Measurements from ENCODE around the gene GNG7.

Gene GNG7

DNA sequence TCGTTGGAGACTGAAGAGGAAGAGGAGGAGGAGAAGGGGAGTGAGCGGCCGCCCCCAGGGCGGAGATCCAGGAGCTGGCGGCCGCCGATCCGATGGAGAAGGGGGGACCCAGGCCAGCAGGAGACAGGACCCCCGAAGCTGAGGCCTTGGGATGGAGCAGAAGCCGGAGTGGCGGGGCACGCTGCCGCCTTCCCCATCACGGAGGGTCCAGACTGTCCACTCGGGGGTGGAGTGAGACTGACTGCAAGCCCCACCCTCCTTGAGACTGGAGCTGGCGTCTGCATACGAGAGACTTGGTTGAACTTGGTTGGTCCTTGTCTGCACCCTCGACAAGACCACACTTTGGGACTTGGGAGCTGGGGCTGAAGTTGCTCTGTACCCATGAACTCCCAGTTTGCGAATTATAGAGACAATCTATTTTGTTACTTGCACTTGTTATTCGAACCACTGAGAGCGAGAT lies 224.7 kb downstream of the GNG7 start:
- Histone ChIP-seq H3K36me3 (replicated peaks; ENCODE audit: low read depth, low read length) (peaks cover 27% of the 10 kb centered on the region), H3K27me3 (ENCODE audit: low read depth, low read length) (no peaks in the 10 kb centered on the region), H3K9ac (ENCODE audit: low read length) (peak overlapping the region; percentile 97), H3K9me3 (ENCODE audit: insufficient read depth, low read length) (no peaks in the 10 kb centered on the region), H2AFZ (ENCODE audit: low read depth, low read length) (no peak overlapping the region), H3K4me1 (ENCODE audit: low read length) (peaks cover 18% of the 10 kb centered on the region), H3K79me2 (ENCODE audit: low read length) (peaks cover 39% of the 10 kb centered on the region), H4K20me1 (ENCODE audit: insufficient read depth, low read length) (peaks cover 26% of the 10 kb centered on the region), H3K27ac (ENCODE audit: low read length) (peak overlapping the region; percentile 87), H3K4me3 (ENCODE audit: low read length) (peak overlapping the region; percentile 86), H3K4me2 (ENCODE audit: low read length) (peak overlapping the region; percentile 97)
- TF ChIP-seq, protein P1, sequence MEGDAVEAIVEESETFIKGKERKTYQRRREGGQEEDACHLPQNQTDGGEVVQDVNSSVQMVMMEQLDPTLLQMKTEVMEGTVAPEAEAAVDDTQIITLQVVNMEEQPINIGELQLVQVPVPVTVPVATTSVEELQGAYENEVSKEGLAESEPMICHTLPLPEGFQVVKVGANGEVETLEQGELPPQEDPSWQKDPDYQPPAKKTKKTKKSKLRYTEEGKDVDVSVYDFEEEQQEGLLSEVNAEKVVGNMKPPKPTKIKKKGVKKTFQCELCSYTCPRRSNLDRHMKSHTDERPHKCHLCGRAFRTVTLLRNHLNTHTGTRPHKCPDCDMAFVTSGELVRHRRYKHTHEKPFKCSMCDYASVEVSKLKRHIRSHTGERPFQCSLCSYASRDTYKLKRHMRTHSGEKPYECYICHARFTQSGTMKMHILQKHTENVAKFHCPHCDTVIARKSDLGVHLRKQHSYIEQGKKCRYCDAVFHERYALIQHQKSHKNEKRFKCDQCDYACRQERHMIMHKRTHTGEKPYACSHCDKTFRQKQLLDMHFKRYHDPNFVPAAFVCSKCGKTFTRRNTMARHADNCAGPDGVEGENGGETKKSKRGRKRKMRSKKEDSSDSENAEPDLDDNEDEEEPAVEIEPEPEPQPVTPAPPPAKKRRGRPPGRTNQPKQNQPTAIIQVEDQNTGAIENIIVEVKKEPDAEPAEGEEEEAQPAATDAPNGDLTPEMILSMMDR (IDR thresholded peaks at IDR 0.05; ENCODE audit: low read depth, low read length) = no peak
- TF ChIP-seq EZH2phosphoT487 (IDR thresholded peaks at IDR 0.05; ENCODE audit: low read depth) = no peak

DNA sequence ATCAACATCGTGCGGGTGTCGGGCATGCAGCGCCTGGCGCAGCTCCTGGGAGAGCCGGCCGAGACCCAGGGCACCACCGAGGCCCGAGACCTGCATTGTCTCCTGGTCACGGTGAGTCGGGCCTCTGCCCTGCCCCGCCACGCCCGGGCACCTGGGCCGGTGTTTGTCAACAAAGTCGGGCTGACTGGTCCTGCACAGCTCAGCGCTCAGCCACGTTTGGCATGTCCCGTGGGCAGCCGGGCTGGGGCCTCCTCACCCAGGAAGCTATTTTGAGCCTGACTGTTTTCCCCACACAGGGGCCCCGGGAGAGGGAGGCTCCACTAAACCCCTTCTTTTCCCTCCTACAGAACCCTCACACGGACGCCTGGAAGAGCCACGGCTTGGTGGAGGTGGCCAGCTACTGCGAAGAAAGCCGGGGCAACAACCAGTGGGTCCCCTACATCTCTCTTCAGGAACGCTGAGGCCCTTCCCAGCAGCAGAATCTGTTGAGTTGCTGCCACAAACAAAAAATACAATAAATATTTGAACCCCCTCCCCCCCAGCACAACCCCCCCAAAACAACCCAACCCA lies 225.3 kb downstream of the GNG7 start:
- Histone ChIP-seq H3K4me2 (ENCODE audit: low read length) (peak overlapping the region; percentile 97), H3K9ac (ENCODE audit: low read length) (peak overlapping the region; percentile 97)

DNA sequence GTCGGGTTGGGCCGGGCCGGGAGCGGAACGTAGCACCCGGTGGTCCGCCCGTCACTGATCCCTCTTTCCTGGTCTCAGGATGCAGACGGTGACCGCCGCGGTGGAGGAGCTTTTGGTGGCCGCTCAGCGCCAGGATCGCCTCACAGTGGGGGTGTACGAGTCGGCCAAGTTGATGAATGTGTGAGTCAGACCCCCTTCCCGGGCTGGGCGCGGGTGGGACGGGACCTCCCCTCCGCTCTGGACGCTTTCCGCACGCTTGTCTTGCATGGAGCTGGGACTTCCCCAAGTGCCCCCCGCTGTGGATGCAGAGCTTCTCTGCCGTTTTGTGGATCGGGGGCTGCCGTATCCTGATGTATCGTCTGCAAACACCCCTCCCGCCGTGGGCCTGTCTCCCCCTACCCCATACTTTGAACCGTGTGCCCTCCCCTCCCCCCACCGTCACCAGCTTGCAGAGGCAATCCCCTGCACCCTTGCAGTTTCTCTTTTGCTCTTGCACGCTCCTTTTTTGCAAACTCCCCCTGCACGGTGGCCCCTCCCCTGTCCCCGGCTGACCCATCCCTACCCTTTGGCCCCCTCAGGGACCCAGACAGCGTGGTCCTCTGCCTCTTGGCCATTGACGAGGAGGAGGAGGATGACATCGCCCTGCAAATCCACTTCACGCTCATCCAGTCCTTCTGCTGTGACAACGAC lies 225.9 kb downstream of the GNG7 start:
- no peaks in the 10 kb centered on the region for H3K9me3 ChIP-seq (ENCODE audit: insufficient read depth, low read length)
- peaks cover 18% of the 10 kb centered on the region for H3K4me1 ChIP-seq (ENCODE audit: low read length)
- H3K4me3 ChIP-seq (ENCODE audit: low read length) = peak overlapping the region; percentile 86
- peak overlapping the region; percentile 87 for H3K27ac ChIP-seq (ENCODE audit: low read length)
- peaks cover 39% of the 10 kb centered on the region for H3K79me2 ChIP-seq (ENCODE audit: low read length)
- peak overlapping the region; percentile 97 for H3K9ac ChIP-seq (ENCODE audit: low read length)
- peaks cover 27% of the 10 kb centered on the region for H3K36me3 ChIP-seq (replicated peaks; ENCODE audit: low read depth, low read length)
- peak overlapping the region; percentile 97 for H3K4me2 ChIP-seq (ENCODE audit: low read length)
- no peak for TF ChIP-seq EZH2phosphoT487 (IDR thresholded peaks at IDR 0.05; ENCODE audit: low read depth)
- TF ChIP-seq, protein P1 (IDR thresholded peaks at IDR 0.05; ENCODE audit: low read depth, low read length) = no peak
- H4K20me1 ChIP-seq (ENCODE audit: insufficient read depth, low read length) = peaks cover 26% of the 10 kb centered on the region
- H2AFZ ChIP-seq (ENCODE audit: low read depth, low read length) = no peak overlapping the region
- no peaks in the 10 kb centered on the region for H3K27me3 ChIP-seq (ENCODE audit: low read depth, low read length)

More for the DNA sequence above, 225.3 kb downstream of the GNG7 start:
- Histone ChIP-seq H2AFZ (ENCODE audit: low read depth, low read length) (no peak overlapping the region), H3K36me3 (replicated peaks; ENCODE audit: low read depth, low read length) (peaks cover 27% of the 10 kb centered on the region), H3K79me2 (ENCODE audit: low read length) (peaks cover 39% of the 10 kb centered on the region), H3K4me3 (ENCODE audit: low read length) (peak overlapping the region; percentile 86), H3K27me3 (ENCODE audit: low read depth, low read length) (no peaks in the 10 kb centered on the region), H3K4me1 (ENCODE audit: low read length) (peaks cover 18% of the 10 kb centered on the region), H3K27ac (ENCODE audit: low read length) (peak overlapping the region; percentile 87), H4K20me1 (ENCODE audit: insufficient read depth, low read length) (peaks cover 26% of the 10 kb centered on the region), H3K9me3 (ENCODE audit: insufficient read depth, low read length) (no peaks in the 10 kb centered on the region)
- TF ChIP-seq EZH2phosphoT487 (IDR thresholded peaks at IDR 0.05; ENCODE audit: low read depth) = no peak
- TF ChIP-seq, protein P1 (IDR thresholded peaks at IDR 0.05; ENCODE audit: low read depth, low read length) = no peak

GRCh38 chr19:2475702-2476450 lies 226.6 kb downstream of the GNG7 start, which contains the start of gene GADD45B:
TSS of gene GADD45B (plus strand) at chr19:2476127. CDS start at chr19:2476359, 232 bp downstream.
- Histone ChIP-seq H3K9ac (ENCODE audit: low read length) (peak within 1 kb of the TSS; percentile 97), H3K4me3 (ENCODE audit: low read length) (peak within 1 kb of the TSS; percentile 86), H3K9me3 (ENCODE audit: insufficient read depth, low read length) (no peaks in the 10 kb centered on the region), H3K27me3 (ENCODE audit: low read depth, low read length) (no peaks in the 10 kb centered on the region), H3K4me2 (ENCODE audit: low read length) (peak within 1 kb of the TSS; percentile 97), H3K36me3 (replicated peaks; ENCODE audit: low read depth, low read length) (peaks cover 27% of the 10 kb centered on the region), H3K27ac (ENCODE audit: low read length) (peak within 1 kb of the TSS; percentile 87), H3K4me1 (ENCODE audit: low read length) (peaks cover 18% of the 10 kb centered on the region), H4K20me1 (ENCODE audit: insufficient read depth, low read length) (peaks cover 26% of the 10 kb centered on the region), H2AFZ (ENCODE audit: low read depth, low read length) (no peak within 1 kb of the TSS), H3K79me2 (ENCODE audit: low read length) (peaks cover 39% of the 10 kb centered on the region)
- TF ChIP-seq, protein P1 (IDR thresholded peaks at IDR 0.05; ENCODE audit: low read depth, low read length) = no peak
- TF ChIP-seq EZH2phosphoT487 (IDR thresholded peaks at IDR 0.05; ENCODE audit: low read depth) = 0 out of 2 replicates have a peak, but pooled peaks have one; percentile 22
